ENCODE measurements around the gene S100B.
A peak's percentile ranks its signal among the peaks of the same experiment; 100 is the strongest.
"Not testable (repeated sequence)": the region's sequence is repeated elsewhere in the genome, so short reads cannot be mapped to it uniquely, and the experiment has no call there.

The S100B gene

GRCh38 chr21:46598581-46599572 lies 6.0 kb downstream of the S100B start:
- DNase-seq = no peak

DNA sequence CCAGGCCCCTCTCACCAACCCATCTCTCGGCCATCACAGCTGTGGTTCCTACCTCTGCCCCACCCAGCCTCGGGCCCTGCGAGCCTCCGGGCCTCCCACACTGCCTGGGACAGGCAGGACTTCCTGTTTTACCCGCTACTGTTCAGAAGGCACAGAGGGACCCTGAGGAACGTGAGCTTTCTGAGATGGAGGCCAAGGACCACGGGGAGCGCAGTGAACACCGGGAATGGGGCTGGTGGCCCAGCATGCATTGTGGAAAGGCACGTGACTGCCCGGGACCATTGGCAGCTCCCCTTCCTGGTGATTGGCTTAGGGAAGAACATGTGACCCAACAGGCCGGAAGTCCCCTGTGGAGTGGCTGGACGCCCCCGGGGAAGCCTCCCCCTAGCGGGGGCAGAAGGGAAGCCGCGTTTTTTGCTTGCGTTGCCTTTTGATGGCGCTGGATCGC lies 7.0 kb downstream of the S100B start:
- no peak for DNase-seq

DNA sequence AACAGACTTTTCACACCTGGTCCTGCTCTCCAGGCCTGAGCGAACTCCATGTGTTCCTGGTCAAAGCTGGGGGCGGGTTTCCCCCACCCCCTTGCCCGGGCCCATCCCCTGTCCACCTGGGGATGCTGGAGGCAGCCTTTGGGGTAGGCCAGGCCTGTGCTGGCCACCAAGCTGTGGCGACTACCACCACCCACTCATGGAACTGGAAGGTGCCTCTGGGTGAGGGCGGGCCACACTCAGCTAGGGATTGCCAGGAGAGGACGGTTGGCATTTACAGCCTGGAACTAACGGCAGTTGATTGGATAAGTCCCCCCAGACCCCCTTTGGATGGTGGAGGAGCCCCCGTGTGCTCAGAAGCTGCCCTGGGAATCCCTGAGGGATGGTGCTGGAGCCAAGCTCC lies 7.9 kb downstream of the S100B start:
- DNase-seq = no peak

DNA sequence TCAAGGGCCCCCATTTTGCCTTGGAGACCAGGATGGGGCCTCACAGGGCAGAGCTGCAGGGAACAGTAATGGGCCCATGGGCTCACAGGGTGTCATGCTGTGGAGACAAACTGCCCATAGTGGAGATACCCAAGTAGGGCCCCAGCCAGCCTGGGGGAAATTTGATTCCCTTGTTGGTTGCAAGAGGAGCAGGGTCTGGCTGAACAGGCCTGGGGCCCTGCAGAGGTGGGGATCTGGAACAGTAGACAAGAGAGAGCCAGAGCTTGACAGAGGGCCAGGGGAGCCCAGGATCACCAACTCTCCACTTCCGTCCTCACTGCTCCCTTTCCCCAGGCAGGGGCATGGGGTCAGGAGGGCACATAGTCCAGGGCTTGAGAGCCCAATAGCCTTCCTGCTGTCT lies 8.7 kb downstream of the S100B start:
- no peak for DNase-seq

DNA sequence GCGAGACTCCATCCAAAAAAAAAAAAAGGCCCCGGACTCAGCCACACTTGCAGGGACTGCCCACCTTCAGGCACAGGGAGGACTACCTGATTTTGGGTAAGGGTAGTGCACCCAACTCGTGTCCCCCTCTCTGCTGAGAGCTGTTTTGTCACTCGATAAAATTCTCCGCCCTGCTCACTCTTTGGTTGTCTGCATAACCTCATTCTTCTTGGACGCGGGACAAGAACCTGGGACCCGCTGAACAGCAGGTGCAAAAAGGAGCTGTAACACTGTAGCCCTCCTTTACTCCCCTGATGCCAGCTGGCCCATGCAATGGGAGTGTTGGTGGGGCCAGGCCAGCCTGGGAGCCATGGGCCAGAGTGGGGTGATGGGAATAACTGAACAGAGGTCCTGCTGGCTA lies 10.6 kb downstream of the S100B start:
- no peak for DNase-seq

- no peak for DNase-seq
Measured at GRCh38 chr21:46585191-46585953, 19.5 kb downstream of the S100B start.

DNA sequence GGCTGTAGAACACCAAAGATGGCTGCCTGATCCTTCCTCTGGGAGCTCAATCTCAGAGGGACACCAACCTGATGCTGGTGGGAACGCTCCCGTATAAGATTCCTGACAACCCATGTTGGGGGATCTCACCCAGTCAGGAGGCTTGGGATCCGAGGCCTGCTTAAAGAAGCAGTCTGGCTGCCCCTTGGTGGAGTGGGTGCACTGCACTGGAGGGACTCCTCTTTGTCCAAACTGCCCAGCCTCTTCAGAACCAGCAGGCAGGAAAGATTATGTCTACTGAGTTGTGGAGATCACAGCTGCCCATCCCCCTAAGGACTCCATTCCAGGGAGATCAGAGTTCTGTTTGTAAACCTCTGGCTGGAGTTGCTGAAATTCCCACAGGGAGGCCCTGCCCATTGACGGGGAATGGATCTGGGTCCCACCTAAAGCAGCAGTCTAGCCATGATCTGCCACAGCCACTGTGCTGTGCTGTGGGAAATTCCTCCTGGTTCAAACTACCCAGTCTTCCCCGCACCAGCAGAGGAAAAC lies 23.0 kb downstream of the S100B start:
- DNase-seq = no peak

GRCh38 chr21:46579394-46579793 lies 25.5 kb downstream of the S100B start:
- not testable (repeated sequence) for DNase-seq

DNA sequence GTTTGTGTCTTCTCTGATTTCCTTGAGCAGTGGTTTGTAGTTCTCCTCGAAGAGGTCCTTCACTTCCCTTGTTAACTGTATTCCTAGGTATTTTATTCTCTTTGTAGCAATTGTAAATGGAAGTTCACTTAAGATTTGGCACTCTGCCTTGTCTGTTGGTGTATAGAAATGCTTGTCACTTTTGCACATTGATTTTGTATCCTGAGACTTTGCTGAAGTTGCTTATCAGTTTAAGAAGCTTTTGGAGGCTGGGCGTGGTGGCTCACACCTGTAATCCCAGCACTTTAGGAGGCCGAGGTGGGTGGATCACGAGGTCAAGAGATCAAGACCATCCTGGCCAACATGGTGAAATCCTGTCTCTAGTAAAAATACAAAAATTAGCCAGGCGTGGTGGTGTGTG lies 27.1 kb downstream of the S100B start:
- DNase-seq = not testable (repeated sequence)

- DNase-seq = no peak
Measured at GRCh38 chr21:46572850-46573249, 32.0 kb downstream of the S100B start.

- no peak for DNase-seq
Measured at GRCh38 chr21:46570631-46571030, 34.3 kb downstream of the S100B start.

DNA sequence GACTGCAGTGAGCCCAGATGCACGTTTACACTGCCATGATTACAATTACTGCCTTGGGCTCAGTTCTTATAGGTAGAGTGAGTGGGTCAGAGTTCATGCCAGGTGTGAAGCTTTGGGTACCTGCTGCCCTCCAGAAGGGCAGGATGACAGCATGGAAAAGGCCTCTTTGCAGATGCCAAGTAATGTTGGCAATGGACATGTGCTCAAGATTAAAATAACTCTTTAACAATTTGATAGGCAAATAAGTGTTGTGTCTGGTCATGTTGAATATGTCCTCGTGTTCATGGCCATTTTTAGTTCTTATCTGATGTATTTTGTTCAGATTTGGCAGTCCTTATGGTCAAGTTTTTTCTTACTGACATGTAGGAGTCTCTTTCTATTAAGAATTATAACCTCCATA lies 34.8 kb downstream of the S100B start:
- no peak for DNase-seq

GRCh38 chr21:46569081-46569480 lies 35.8 kb downstream of the S100B start:
- no peak for DNase-seq

- DNase-seq = no peak
Measured at GRCh38 chr21:46568562-46568961, 36.3 kb downstream of the S100B start.

- DNase-seq = no peak
Measured at GRCh38 chr21:46567348-46567747, 37.5 kb downstream of the S100B start.

DNA sequence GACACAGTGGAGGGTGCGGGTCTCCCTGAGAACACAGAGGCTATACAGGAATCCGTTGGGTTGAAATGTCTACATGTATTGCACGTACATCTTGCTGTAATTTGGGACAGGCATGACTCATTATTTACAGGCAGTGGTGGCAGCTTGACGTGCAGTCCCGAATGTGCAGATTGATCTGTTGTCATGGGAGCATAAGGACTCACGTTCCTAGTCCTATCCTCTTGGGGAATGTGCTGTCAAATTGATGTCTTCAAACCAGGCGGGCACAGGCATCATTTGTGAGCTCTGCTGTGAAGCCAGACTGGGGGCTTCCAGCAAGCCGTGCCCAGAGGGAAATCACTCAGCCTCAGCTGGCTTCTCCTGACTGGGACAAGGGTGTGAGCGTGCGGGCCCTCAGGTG lies 40.5 kb downstream of the S100B start:
- DNase-seq = no peak

- no peak for DNase-seq
Measured at GRCh38 chr21:46562964-46563607, 41.8 kb downstream of the S100B start.

- no peak for DNase-seq
Measured at GRCh38 chr21:46562472-46562871, 42.4 kb downstream of the S100B start.

- DNase-seq = no peak
Measured at GRCh38 chr21:46561445-46562090, 43.3 kb downstream of the S100B start.

DNA sequence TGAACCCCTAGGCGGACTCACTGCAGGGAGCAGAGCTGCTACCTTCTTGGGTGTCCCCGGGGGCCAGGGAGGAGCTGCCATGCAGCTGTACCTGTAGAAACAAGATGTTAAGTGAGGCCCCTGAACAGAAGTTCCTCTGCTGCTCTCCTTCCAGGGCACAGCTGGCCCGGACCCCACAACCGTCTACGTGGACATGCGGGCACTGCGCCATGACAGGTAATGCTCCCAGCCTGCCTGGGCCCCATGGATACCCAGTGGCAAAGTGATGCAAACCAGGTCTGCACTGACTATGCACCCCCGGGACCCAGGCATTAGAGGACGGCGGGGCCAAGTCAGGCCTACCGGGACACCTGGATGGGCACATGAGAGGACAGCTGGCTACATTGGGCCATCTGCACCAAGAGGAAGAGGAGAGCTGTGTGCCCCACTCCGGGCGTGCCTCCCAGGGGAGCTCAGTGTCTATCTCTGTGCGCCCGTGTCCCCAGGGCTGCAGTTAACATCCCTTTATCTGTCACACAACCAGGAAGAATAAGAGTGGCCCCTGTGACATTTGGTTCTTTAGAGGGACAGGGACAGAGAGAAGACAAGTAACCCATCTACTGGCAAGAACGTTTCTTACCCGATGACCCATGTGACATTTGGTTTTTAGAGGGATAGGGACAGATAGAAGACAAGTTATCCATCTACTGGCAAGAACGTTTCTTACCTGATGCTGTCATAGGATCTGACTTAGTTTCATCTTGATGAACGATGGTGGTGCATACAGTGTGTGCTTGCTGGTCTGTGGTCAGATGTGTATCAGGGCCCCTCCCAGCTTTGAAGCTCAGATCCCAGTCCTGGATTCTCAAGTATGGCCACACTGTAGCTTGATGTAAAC lies 44.1 kb downstream of the S100B start:
- no peak for DNase-seq

DNA sequence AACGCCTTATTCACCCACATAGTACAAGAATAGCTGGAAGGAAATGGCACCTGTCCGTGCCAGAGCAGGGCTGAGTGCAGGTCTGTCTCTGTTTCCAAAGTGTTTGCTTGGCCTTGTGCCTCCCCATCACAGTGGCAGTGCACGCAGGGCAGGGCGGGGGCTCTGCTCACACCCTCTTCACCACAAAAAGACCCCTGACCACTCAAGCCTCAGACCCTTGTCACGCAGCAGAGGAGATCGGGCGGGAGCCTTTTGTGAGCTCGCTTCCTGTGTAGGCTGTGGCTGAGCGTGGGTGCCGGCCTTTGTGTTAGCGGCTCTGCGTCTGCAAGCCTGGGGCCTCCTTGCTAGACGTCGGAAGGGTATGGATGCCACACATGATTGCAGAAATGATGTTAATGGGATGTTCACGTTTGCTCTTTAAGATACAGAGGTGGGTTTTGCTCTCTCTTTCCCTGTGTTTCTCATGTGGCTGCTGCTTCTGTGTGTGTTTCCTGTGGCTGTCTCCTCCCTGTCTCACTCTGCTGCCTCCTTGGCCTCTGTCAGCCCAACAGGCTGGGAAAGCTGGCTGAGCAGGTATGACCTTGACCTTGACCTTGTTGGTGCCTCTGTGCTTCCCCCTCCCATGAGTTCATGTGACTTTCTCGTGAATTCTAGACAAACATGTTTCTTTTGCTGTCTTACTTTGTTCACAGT lies 45.4 kb downstream of the S100B start:
- peak; percentile 73 for DNase-seq
